Mesenteric fat pad (tissue), 1 donor: ENCODE measurements around the gene CYTH1. TPM values are rescaled to one million over a fixed set of nuclear protein-coding genes. Genes with fewer than 3 reads are reported as not detected.
"Not testable (repeated sequence)": the region's sequence is repeated elsewhere in the genome, so short reads cannot be mapped to it uniquely, and the experiment has no call there.

ENCODE experiments used
- DNase-seq: peaks from one replicate; pipeline ENCODE4 v3.0.0-alpha.2; 2020; ENCODE audit warnings: low spot score
- total RNA-seq: library from RNA; stranded (reverse); fragmentation: NEBNext Ultra II Directional; extraction: Animal tissue kit (Norgen Biotek cat#: 25700); gene quantifications from one replicate; pipeline ENCODE4 v1.2.1, GENCODE V29; 2021
- donor health status: DM: yes; HTN: yes; CAD: no.

Gene CYTH1
- total RNA-seq, 1 donor from 2014 or later, result 54.9 TPM

GRCh38 chr17:78764871-78765270 lies 17.2 kb downstream of the CYTH1 start:
- no peak for DNase-seq

DNA sequence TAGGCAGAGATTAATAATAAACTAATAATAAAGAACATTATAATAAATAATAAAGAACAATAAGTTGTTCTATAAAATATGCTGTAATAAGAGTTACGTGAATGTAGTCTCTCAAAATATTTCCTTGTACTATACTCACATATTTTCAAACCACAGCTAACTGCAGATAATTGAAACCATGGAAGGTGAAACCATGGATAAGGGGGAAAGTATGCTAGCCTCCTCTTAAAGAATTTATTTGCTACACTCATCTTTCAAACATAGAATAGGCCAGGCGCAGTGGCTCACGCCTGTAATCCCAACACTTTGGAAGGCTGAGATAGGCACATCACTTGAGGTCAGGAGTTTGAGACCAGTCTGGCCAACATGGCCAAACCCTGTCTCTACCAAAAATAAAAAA lies 18.5 kb downstream of the CYTH1 start:
- no peak for DNase-seq

- DNase-seq, result no peak
These were observed 20.2 kb downstream of the CYTH1 start for GRCh38 chr17:78761789-78762406.

DNA sequence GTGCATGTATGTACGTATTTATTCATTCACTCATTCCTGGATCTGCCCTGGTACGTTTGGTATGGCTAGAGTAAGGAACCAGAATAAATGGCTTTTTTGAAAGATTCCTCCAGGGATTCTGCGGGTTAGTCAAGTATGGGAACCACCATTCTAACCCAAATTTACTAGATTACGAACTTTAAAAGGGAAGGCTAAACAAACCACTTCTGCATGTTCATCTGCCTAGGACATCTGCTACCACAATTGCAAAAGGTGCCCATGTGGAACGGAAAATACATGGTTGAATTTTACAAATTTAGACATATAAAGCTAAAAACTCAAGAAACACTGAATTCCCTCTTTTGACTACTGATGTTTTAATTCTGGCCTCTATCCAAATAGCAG lies 22.1 kb downstream of the CYTH1 start:
- no peak for DNase-seq

DNA sequence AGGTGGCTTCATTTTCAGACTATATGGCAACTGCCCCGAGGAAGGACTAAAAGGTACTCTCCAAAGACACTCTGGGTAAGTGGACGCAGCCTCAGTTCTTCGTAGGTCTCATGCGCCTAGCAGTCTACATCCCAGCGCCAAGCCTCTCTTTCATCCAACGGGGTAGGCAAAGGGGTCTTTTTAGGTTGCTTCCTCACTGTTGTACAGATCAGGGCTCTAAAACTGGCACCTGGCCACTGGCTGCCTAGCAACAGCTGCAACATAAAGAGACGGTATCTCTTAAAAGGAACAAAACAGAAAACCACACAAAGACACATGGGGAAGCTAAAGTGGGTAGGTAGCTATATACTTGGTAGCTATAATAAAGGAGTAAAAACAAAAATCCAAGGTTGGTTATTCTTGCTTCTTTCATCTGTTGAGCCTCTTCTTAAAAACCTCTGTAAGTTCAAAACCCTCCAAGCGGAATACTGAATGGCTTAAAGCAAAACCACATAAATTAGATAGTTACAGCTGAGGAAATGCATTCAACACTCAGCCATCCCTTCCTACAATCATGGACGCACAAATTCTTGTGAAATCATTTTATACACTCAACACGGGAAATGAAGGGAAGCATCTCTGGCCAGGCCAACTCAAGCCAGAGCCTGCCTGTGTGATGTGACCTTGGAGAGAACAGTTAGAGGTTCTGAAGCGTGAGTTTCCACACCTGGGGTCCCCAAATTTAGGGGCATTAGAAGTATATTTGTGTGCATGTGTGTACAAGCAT lies 22.7 kb downstream of the CYTH1 start:
- DNase-seq, result no peak

GRCh38 chr17:78753316-78754250 lies 28.5 kb downstream of the CYTH1 start:
- no peak for DNase-seq

- no peak for DNase-seq
These were observed 30.5 kb downstream of the CYTH1 start for GRCh38 chr17:78751447-78752161.

- not testable (repeated sequence) for DNase-seq
These were observed 31.1 kb downstream of the CYTH1 start for GRCh38 chr17:78751000-78751399.

- DNase-seq, result no peak
These were observed 33.2 kb downstream of the CYTH1 start for GRCh38 chr17:78748730-78749317.

GRCh38 chr17:78748048-78748729 lies 33.9 kb downstream of the CYTH1 start:
- no peak for DNase-seq

DNA sequence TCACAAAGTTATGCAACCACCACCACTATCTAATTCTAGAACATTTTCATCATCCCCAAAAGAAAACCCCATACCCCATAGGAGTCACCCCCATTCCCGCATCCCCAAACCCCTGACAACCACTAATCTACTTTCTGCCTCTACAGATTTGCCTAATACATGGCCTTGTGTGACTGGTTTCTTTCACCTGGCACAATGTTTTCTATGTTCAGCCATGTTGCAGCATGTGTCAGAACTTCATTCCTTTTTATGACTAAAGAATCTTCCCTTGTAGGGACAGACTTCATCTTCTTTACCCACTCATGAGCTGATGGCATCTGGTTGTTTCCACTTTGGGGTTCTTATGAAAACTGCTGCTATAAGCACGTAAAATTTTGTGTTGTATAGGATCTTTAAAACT lies 34.6 kb downstream of the CYTH1 start:
- DNase-seq, result no peak

DNA sequence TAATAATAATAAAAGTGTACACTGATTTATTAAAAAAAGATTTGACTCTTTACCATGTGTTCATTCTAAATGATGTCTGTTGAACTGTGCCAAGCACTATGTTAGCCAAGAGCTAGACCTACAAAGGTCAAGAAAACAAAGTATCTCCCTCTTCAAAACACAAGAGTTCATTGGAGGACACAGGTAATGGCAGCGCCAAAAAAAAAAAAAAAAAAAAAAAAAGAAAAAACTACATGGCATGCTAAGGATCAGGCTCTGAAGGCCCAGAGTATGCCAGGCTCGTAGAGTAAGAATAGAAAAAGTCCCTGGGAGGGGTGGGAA lies 35.2 kb downstream of the CYTH1 start:
- no peak for DNase-seq

DNA sequence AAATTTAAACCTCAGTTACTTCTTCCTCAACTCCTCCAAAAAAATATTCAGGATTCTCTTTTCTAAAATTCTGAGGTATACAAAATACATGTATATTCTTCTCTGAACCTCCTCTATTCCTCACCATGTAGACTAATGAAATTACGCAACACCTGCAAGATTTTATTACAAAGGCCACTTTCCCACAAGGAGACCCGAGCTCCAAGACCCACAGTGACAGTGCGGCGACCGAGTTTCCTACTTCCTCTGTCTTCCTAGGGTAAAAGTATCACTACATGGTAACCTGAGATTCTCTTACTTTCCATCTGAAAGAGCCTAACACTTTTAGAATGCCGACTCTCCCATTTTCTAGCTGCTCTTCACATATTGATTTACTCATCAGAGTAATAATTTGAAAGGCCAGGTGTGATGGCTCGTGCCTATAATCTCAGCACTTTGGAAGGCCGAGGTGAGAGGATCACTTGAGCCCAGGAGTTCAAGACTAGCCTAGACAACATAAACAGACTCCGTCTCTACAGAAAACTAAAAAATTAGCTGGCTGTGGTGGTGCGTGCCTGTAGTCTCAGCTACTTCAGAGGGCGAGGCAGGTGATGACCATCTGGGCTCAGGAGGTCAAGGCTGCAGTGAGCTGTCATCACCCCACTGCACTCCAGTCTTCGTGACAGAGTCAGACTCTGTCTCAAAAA lies 35.7 kb downstream of the CYTH1 start:
- no peak for DNase-seq

DNA sequence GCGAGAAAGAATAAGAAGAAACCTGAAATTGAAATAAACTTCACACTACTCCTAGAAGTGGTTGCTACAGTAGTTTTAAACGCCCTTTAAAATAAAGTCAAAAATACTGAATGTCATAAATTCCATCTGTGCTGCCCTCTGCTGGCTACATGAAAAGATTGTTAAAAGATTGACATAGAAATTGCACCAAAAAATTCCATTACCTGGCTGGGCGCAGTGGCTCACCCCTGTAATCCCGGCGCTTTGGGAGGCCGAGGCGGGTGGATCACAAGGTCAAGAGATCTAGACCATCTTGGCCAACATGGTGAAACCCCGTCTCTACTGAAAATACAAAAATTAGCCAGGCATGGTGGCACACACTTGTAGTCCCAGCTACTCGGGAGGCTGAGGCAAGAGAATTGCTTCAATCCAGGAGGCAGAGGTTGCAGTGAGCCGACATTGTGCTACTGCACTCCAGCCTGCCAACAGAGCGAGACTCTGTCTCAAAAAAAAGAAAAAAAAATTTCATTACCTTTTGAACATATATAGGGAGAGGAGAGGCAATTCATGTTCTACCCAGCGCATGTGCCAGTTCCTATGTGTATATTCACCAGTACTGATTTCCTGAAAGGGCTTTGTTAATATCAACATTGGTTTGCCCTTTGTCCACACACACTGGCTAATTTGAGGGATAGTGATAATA lies 36.5 kb downstream of the CYTH1 start:
- DNase-seq, result no peak

DNA sequence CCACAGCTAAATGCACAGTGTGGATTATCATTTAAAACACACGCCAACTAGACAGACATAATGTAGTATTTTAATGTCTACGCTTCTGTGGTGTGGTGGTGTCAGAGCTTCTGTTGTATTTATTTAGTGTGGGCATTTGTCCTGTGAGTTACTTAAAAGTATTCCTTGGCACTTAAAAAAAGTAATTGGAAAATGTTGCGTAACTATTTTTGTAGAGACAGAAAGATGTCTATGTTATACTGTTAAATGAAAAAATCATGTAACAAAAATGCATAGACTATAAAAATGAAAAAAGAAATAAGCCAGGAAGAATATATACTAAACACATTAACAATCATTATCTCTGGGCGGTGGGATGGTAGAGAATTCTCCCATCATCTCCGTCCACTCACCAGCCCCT lies 39.2 kb downstream of the CYTH1 start:
- DNase-seq, result no peak

GRCh38 chr17:78741644-78742284 lies 40.3 kb downstream of the CYTH1 start:
- no peak for DNase-seq

DNA sequence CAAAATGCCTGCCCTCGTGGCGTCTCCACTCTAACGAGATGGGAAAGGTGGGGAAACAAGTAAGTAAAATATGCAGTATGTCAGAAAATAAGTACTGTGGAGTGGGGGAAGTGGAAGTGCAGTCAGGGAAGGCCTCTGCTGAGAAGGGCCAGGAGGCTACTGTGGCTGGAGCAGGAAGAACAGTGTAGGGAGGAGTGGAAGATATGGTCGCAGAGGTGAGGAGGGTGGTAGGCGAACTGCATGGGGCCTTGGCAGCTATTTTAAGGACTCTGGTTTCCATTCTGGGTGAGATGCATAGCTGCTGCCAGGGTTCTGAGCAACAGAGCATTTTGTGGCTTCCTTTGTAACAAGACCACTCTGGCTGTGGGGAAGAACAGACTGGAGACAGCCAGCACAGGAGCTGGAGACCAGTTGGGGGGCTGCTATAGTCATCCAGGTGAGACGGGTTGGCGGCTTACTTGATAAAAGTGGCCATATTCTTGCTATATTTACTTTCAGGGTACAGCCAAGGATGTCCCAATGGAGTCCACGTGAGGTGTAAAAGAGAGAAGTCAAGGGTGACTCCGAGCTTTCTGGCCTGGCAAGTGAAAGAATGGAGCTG lies 42.6 kb downstream of the CYTH1 start:
- no peak for DNase-seq

- no peak for DNase-seq
These were observed 43.4 kb downstream of the CYTH1 start for GRCh38 chr17:78738698-78739097.
